ENCODE data around the gene ZNF281. TPM values are rescaled to one million over a fixed set of nuclear protein-coding genes. Genes with fewer than 3 reads are reported as not detected.
A peak's percentile ranks its signal among the peaks of the same experiment; 100 is the strongest.

Gene ZNF281
- total and polyA plus RNA-seq, 9 of the 15 experiments (the other 6 are each of a cell fraction or from before 2014, with no cell fraction given), result 9.6 to 24.9 (median 16.5) TPM

DNA sequence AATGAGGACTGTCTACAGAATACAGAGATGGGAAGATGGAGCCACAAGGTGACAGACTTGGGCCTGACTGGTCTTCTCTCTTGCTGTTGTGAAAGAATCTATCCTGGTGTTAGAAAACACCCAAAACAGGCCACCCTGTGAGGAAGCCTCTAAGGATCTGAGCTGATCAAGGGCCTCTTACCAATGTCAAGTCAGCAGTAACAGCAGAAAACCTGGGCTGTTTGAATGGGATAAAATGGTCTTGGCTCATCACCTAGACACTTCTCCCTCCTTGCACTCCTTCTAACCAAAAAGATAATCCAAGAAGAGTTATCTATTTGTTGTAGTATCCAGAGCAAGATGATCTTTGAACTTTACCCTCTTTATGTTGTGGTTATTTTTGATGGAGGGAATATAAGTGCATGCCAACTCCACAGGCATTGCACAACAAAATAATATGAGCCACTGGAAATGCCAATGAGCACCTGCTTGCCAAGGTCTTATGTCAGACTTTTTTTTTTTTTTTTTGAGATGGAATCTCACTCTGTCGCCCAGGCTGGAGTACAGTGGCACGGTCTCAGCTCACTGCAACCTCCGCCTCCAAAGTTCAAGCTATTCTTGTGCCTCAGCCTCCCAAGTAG lies 32.8 kb upstream of the ZNF281 start:
- no peak overlapping the region for H3K4me2 ChIP-seq (ENCODE audit: insufficient read depth, low read length)
- H3K9me1 ChIP-seq (ENCODE audit: control insufficient read depth, insufficient read depth, low read length), result no peaks in the 10 kb centered on the region
- H3K9ac ChIP-seq (ENCODE audit: insufficient read depth in 1 of 2, low read depth in 2 of 2, low read length in 2 of 2), result no peak overlapping the region
- ATAC-seq, result no peak
- H3K27ac ChIP-seq (ENCODE audit: extremely low read depth, low read depth, low read length), result no peak overlapping the region
- no peak overlapping the region for H2AFZ ChIP-seq (ENCODE audit: low read depth, low read length)
- no peaks in the 10 kb centered on the region for H3K36me3 ChIP-seq (ENCODE audit: control insufficient read depth, insufficient read depth, low read length)
- intact Hi-C loops (cut with micrococcal nuclease) (no loop called here), in situ Hi-C loops (cut with MboI) (no loop called here)
- TF ChIP-seq, protein P1, sequence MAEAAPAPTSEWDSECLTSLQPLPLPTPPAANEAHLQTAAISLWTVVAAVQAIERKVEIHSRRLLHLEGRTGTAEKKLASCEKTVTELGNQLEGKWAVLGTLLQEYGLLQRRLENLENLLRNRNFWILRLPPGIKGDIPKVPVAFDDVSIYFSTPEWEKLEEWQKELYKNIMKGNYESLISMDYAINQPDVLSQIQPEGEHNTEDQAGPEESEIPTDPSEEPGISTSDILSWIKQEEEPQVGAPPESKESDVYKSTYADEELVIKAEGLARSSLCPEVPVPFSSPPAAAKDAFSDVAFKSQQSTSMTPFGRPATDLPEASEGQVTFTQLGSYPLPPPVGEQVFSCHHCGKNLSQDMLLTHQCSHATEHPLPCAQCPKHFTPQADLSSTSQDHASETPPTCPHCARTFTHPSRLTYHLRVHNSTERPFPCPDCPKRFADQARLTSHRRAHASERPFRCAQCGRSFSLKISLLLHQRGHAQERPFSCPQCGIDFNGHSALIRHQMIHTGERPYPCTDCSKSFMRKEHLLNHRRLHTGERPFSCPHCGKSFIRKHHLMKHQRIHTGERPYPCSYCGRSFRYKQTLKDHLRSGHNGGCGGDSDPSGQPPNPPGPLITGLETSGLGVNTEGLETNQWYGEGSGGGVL (CRISPR knock-in tag; IDR thresholded peaks at IDR 0.05), result no peak
- peak; percentile 31; the same call in 1 of the 2 replicates for TF ChIP-seq MAFG (tag; conservative IDR thresholded peaks at IDR 0.05)
- no peaks in the 10 kb centered on the region for H3K4me1 ChIP-seq (replicated peaks in 1 of 2; ENCODE audit: control insufficient read depth in 2 of 2, insufficient read depth in 2 of 2, low read length in 2 of 2)
- H3K79me2 ChIP-seq (ENCODE audit: control insufficient read depth, insufficient read depth, low read length), result no peaks in the 10 kb centered on the region
- WGBS (ENCODE audit: insufficient coverage, low coverage, missing lambda C conversion rate), result 8% methylated on average over 3 of the region's 3 CpGs
- DNase-seq (ENCODE audit: extremely low read depth in 1 of 4, low spot score in 3 of 4), result no peak
- POLR2A ChIA-PET, result interaction anchor here (0.6 kb wide), 1 partner anchor 14 kb away, joined by 3 read pairs; no protein-coding TSS in a partner anchor
- H3K4me3 ChIP-seq, result no peak overlapping the region
- CTCF ChIA-PET (ENCODE audit: low intra/inter-chr PET ratio), result no interaction called here
- no peak for FAIRE-seq
- H3K27me3 ChIP-seq (ENCODE audit: control insufficient read depth in 2 of 2, insufficient read depth in 2 of 2, low read length in 2 of 2), result peaks cover 10 to 14% of the 10 kb centered on the region in 2 experiments
- H4K20me1 ChIP-seq (replicated peaks; ENCODE audit: control insufficient read depth, insufficient read depth, low read length), result no peaks in the 10 kb centered on the region
- BruUV-seq (replicated peaks), result no TSS peak
- no peaks in the 10 kb centered on the region for H3K9me3 ChIP-seq (replicated peaks; ENCODE audit: control insufficient read depth, insufficient read depth, low read depth, low read length)

DNA sequence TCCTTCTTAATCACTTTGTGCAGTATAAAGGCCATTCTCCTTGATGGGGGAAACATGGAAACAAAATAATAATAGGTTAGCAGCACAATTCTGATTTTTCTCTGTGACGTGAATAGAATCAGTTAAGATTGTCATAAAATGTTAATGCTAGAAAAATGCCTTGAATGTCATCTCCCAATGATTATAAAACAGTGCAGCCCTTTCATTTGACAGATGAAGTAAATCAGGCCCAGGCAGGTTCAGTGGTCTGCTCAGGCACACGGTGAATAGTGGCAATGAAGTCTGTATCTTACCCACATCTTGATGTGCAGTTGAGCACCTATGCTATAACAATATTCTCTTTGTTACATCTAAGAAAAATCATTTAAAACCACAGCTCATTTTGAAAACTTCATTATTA lies 32.2 kb upstream of the ZNF281 start:
- BruUV-seq (replicated peaks), result no TSS peak
- FAIRE-seq (no peak), ATAC-seq (no peak), DNase-seq (ENCODE audit: extremely low read depth in 1 of 4, low spot score in 3 of 4) (no peak)
- Histone ChIP-seq H3K4me1 (replicated peaks in 1 of 2; ENCODE audit: control insufficient read depth in 2 of 2, insufficient read depth in 2 of 2, low read length in 2 of 2) (no peaks in the 10 kb centered on the region), H2AFZ (ENCODE audit: low read depth, low read length) (no peak overlapping the region), H4K20me1 (replicated peaks; ENCODE audit: control insufficient read depth, insufficient read depth, low read length) (no peaks in the 10 kb centered on the region), H3K79me2 (ENCODE audit: control insufficient read depth, insufficient read depth, low read length) (no peaks in the 10 kb centered on the region), H3K27me3 (ENCODE audit: control insufficient read depth in 2 of 2, insufficient read depth in 2 of 2, low read length in 2 of 2) (peaks cover 10 to 17% of the 10 kb centered on the region in 2 experiments), H3K4me3 (no peak overlapping the region), H3K9me1 (ENCODE audit: control insufficient read depth, insufficient read depth, low read length) (no peaks in the 10 kb centered on the region), H3K9ac (ENCODE audit: insufficient read depth in 1 of 2, low read depth in 2 of 2, low read length in 2 of 2) (no peak overlapping the region), H3K36me3 (ENCODE audit: control insufficient read depth, insufficient read depth, low read length) (no peaks in the 10 kb centered on the region), H3K4me2 (ENCODE audit: insufficient read depth, low read length) (no peak overlapping the region), H3K27ac (ENCODE audit: extremely low read depth, low read depth, low read length) (no peak overlapping the region), H3K9me3 (replicated peaks; ENCODE audit: control insufficient read depth, insufficient read depth, low read depth, low read length) (no peaks in the 10 kb centered on the region)
- ChIA-PET POLR2A (interaction anchor here (1.0 kb wide), 1 partner anchor 15 kb away, joined by 3 read pairs; no protein-coding TSS in a partner anchor), CTCF (ENCODE audit: low intra/inter-chr PET ratio) (no interaction called here)
- WGBS (ENCODE audit: insufficient coverage, low coverage, missing lambda C conversion rate), result 0% methylated on average over 2 of the region's 2 CpGs
- in situ Hi-C loops (cut with MboI), result no loop called here
- intact Hi-C loops (cut with micrococcal nuclease), result no loop called here
- no peak for TF ChIP-seq SMARCC2 (IDR thresholded peaks at IDR 0.05; ENCODE audit: low read depth)
- no peak for TF ChIP-seq POLR2B (IDR thresholded peaks at IDR 0.05; ENCODE audit: low read depth, partially characterized antibody)
- TF ChIP-seq, protein P2, sequence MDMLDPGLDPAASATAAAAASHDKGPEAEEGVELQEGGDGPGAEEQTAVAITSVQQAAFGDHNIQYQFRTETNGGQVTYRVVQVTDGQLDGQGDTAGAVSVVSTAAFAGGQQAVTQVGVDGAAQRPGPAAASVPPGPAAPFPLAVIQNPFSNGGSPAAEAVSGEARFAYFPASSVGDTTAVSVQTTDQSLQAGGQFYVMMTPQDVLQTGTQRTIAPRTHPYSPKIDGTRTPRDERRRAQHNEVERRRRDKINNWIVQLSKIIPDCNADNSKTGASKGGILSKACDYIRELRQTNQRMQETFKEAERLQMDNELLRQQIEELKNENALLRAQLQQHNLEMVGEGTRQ (CRISPR knock-in tag; IDR thresholded peaks at IDR 0.05), result no peak
- TF ChIP-seq, protein P3, sequence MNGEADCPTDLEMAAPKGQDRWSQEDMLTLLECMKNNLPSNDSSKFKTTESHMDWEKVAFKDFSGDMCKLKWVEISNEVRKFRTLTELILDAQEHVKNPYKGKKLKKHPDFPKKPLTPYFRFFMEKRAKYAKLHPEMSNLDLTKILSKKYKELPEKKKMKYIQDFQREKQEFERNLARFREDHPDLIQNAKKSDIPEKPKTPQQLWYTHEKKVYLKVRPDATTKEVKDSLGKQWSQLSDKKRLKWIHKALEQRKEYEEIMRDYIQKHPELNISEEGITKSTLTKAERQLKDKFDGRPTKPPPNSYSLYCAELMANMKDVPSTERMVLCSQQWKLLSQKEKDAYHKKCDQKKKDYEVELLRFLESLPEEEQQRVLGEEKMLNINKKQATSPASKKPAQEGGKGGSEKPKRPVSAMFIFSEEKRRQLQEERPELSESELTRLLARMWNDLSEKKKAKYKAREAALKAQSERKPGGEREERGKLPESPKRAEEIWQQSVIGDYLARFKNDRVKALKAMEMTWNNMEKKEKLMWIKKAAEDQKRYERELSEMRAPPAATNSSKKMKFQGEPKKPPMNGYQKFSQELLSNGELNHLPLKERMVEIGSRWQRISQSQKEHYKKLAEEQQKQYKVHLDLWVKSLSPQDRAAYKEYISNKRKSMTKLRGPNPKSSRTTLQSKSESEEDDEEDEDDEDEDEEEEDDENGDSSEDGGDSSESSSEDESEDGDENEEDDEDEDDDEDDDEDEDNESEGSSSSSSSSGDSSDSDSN (IDR thresholded peaks at IDR 0.05; ENCODE audit: borderline replicate concordance in 1 of 2, low read depth in 2 of 2, low read length in 2 of 2), result no peak
- no peak for TF ChIP-seq ZNF785 (CRISPR knock-in tag; IDR thresholded peaks at IDR 0.05)
- TF ChIP-seq STAG1 (CRISPR knock-in tag; IDR thresholded peaks at IDR 0.05; ENCODE audit: borderline replicate concordance), result no peak
- no peak for TF ChIP-seq MYBL2 (IDR thresholded peaks at IDR 0.05; ENCODE audit: low read depth)
- no peak for TF ChIP-seq MYBL2 (CRISPR knock-in tag; IDR thresholded peaks at IDR 0.05; ENCODE audit: borderline replicate concordance)

All from K562 (cell line).